AG08395 (cell line): Measurements from ENCODE around the gene CCDC197.

ENCODE experiments used
- DNase-seq: peaks from one replicate; pipeline ENCODE4 v3.0.0; 2012; ENCODE audit warnings: mixed read lengths, low spot score

CCDC197 gene

GRCh38 chr14:93961620-93962019, 35.5 kb upstream of the CCDC197 start:
- DNase-seq, result no peak

GRCh38 chr14:93962701-93963601, 34.1 kb upstream of the CCDC197 start:
- DNase-seq, result no peak

GRCh38 chr14:93963692-93964091, 33.4 kb upstream of the CCDC197 start:
- DNase-seq, result no peak

- DNase-seq, result no peak
Observed at GRCh38 chr14:93964281-93964680, 32.8 kb upstream of the CCDC197 start.

- no peak for DNase-seq
Observed at GRCh38 chr14:93964820-93965286, 32.2 kb upstream of the CCDC197 start.

- DNase-seq, result peak; percentile 88
Observed at GRCh38 chr14:93965287-93965821, 31.7 kb upstream of the CCDC197 start.

DNA sequence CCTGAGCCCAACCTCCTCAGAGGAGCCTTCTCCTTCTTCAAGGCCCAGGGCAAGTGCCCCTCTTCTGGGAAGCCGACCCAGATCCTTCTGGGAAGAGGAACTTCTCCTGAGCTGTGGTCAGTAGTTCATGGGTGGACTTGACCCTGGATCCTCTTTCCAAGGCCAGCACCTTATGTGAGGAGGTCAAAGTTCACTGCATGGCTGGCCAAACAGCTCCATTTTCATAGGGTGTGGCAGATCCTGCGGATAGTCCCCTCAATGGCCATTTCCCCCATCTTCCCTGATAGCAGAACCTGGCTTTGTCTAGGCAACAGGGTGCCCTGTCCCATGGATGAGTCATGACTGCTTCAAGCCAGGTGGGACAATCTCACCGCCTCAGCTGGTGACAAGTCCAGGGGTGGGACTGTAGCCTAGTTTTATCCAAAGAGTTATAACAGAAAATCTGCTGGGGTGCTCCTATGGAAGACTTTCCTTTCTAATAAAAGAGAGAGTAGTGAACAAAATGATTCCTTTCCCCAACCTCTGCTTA, 31.1 kb upstream of the CCDC197 start:
- DNase-seq, result no peak

- DNase-seq, result no peak
Observed at GRCh38 chr14:93967637-93968250, 29.4 kb upstream of the CCDC197 start.

GRCh38 chr14:93969082-93969828, 27.8 kb upstream of the CCDC197 start:
- DNase-seq, result no peak

DNA sequence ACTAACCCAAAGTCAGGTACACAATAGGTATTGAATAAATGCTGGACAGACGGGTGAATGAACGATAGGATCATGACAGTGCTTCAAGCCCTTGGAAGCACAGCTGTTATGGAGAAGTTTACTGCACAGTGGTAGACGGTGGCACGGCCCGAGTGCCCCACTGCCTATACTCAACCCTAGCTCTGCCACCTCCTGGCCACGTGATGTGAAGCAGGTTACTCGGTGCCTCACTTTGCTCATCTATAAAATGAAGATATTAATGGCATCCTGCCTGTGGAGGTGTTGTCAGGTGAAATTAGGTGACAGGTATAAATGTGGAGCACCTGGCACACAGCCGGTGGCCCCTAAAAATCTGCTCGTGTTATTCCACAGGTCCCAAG, 26.5 kb upstream of the CCDC197 start:
- DNase-seq, result no peak

- no peak for DNase-seq
Observed at GRCh38 chr14:93970965-93971634, 26.0 kb upstream of the CCDC197 start.

GRCh38 chr14:93971635-93972027, 25.5 kb upstream of the CCDC197 start:
- DNase-seq, result no peak

DNA sequence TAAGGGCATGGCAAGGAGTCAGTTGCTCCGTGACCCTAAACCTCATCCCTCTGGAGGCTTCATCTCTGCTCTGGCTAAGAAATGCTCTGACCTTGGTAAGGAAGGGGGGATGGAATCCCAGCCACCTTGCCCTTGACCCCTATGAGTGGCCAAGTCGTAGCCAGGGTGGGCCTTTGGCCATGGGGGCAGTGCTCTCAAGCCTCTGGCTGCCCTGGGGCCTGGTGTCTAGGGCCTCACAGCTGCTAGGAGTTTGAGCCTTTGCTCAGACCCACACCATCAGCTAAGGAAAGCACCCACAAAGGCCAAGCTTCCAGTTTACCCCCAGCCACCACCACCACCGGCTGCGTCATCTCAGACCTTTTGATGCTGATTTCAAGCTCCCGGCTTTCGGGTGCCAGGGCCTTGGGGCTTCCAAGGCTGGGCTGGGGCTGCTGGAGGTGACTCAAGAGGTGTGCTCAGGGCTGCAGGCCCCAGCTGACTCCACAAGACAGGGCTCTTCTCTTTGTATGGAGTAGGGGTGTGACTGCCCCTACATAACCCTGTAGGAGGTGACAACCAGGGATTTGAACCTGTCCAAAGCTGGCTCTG, 24.4 kb upstream of the CCDC197 start:
- DNase-seq, result no peak

- DNase-seq, result no peak
Observed at GRCh38 chr14:93973607-93974006, 23.5 kb upstream of the CCDC197 start.

DNA sequence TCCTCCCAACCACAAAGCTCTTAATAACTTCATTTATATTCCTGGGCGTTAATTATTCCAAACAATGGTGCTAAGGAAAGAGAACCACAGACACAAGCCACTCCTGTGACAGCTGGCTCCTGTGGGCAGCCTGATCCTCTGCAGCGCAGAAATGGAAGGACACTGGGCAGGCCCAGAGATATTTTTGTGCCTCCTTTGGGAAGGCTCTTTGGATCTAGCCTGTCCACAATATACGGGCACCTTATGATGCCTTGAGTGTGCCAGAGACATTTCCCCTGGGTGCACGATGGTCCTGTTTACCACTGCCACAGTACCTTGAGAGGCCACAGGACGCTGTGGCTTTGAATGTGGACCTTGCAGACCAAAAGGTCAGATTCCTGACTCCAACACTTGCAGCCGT, 22.8 kb upstream of the CCDC197 start:
- DNase-seq, result no peak

GRCh38 chr14:93974833-93975232, 22.3 kb upstream of the CCDC197 start:
- DNase-seq, result no peak

GRCh38 chr14:93975791-93976476, 21.2 kb upstream of the CCDC197 start:
- DNase-seq, result no peak

- DNase-seq, result no peak
Observed at GRCh38 chr14:93976477-93977057, 20.5 kb upstream of the CCDC197 start, which contains the start of gene ASB2. ASB2 (minus strand) TSS chr14:93976570; CDS start chr14:93964539, 12,031 bp downstream.

DNA sequence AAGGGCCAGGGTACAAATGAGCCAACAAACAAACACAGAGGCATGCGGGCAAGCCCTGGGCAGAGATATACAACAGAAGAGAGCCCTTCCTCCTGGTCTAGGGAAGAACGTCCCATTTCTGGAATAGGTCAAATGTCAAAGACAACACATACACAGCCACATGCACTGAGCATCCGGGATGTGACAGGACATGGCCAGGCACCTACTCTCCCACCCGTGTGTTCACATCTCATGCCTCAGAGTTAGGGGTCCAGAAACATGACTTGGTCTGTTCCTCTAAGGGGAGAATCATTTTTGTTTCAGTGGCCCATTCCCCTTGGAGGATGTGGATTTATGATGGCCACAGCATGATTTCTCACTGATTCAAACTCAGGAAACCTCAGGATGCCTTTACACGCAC, 19.9 kb upstream of the CCDC197 start:
- no peak for DNase-seq
